ENCODE data around the gene PTPRE.

Gene PTPRE

DNA sequence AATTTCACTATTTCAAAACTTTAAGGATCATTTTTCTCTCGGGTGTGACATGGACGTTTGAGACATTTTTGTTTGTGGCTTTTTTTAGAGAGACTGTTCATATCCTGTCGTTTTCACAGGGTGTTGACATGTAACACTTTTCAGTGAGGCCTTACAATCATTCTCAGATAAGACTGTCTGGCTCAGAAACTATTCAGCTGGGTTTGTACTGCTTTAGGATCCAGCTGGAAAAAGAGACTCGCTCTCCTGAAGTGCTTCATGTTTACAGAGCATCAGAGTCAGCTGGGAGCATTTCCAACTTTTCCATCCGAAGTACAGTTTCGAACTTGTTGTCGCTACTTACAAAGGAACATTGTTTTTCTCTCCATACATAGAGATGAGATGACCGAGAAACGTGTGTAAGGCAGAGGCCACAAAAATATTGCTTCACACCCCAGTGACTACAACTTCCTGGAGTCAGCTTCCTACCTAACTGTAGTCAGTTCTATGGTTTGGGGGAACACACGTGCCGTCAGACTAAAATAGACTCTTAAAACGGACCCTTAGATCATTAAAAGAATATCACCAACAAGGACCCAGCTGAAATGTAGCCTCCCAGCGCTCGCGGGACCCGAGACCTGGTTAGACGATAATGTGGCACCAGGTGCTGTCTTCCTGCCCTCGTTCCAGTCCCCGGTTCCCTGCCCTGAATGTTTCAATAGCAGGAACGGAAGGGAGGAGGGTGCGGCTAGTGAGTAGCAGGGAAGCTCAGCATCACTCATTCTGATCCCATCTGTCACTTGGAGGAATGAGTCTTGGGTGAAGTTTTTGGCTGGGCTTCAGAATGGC lies 141.3 kb downstream of the PTPRE start:
- no peak for TF ChIP-seq SIN3A (IDR thresholded peaks at IDR 0.05; ENCODE audit: borderline replicate concordance, insufficient read depth, low read length)
- TF ChIP-seq FOXP2 (optimal IDR thresholded peaks at IDR 0.05; ENCODE audit: borderline replicate concordance, extremely low read depth, extremely low read length, insufficient read depth), result no peak
- TF ChIP-seq, protein P1, sequence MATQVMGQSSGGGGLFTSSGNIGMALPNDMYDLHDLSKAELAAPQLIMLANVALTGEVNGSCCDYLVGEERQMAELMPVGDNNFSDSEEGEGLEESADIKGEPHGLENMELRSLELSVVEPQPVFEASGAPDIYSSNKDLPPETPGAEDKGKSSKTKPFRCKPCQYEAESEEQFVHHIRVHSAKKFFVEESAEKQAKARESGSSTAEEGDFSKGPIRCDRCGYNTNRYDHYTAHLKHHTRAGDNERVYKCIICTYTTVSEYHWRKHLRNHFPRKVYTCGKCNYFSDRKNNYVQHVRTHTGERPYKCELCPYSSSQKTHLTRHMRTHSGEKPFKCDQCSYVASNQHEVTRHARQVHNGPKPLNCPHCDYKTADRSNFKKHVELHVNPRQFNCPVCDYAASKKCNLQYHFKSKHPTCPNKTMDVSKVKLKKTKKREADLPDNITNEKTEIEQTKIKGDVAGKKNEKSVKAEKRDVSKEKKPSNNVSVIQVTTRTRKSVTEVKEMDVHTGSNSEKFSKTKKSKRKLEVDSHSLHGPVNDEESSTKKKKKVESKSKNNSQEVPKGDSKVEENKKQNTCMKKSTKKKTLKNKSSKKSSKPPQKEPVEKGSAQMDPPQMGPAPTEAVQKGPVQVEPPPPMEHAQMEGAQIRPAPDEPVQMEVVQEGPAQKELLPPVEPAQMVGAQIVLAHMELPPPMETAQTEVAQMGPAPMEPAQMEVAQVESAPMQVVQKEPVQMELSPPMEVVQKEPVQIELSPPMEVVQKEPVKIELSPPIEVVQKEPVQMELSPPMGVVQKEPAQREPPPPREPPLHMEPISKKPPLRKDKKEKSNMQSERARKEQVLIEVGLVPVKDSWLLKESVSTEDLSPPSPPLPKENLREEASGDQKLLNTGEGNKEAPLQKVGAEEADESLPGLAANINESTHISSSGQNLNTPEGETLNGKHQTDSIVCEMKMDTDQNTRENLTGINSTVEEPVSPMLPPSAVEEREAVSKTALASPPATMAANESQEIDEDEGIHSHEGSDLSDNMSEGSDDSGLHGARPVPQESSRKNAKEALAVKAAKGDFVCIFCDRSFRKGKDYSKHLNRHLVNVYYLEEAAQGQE (IDR thresholded peaks at IDR 0.05; ENCODE audit: insufficient read depth in 1 of 2, low read depth in 2 of 2, low read length in 2 of 2), result no peak
- no peak for TF ChIP-seq POLR2AphosphoS5 (IDR thresholded peaks at IDR 0.05; ENCODE audit: low read depth, low read length)
- no peak for TF ChIP-seq TAF1 (IDR thresholded peaks at IDR 0.05; ENCODE audit: borderline replicate concordance, insufficient read depth, low read length)

DNA sequence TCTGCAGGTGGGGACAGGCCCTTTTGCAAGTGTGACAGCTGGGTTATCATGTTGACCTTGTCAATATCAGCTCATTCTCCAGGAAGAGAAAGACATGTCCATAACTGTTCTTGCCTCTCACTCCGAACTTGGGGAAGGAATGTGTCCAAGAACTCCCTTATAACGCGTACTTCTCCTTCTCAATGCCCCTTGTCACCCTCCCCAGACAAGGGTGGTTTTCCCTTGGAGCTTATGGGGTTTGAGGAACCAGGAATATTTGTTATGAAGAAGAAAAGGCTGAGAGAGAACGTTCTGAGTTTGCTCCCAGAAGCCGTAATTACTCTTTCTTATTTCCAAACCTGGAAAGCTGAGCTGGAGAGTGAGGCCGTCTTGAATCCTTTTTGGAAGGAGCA lies 141.9 kb downstream of the PTPRE start:
- TF ChIP-seq SIN3A (IDR thresholded peaks at IDR 0.05; ENCODE audit: borderline replicate concordance, insufficient read depth, low read length), result no peak
- TF ChIP-seq TAF1 (IDR thresholded peaks at IDR 0.05; ENCODE audit: borderline replicate concordance, insufficient read depth, low read length), result no peak
- TF ChIP-seq, protein P1 (IDR thresholded peaks at IDR 0.05; ENCODE audit: insufficient read depth in 1 of 2, low read depth in 2 of 2, low read length in 2 of 2), result no peak
- no peak for TF ChIP-seq FOXP2 (optimal IDR thresholded peaks at IDR 0.05; ENCODE audit: borderline replicate concordance, extremely low read depth, extremely low read length, insufficient read depth)
- TF ChIP-seq POLR2AphosphoS5 (IDR thresholded peaks at IDR 0.05; ENCODE audit: low read depth, low read length), result no peak

DNA sequence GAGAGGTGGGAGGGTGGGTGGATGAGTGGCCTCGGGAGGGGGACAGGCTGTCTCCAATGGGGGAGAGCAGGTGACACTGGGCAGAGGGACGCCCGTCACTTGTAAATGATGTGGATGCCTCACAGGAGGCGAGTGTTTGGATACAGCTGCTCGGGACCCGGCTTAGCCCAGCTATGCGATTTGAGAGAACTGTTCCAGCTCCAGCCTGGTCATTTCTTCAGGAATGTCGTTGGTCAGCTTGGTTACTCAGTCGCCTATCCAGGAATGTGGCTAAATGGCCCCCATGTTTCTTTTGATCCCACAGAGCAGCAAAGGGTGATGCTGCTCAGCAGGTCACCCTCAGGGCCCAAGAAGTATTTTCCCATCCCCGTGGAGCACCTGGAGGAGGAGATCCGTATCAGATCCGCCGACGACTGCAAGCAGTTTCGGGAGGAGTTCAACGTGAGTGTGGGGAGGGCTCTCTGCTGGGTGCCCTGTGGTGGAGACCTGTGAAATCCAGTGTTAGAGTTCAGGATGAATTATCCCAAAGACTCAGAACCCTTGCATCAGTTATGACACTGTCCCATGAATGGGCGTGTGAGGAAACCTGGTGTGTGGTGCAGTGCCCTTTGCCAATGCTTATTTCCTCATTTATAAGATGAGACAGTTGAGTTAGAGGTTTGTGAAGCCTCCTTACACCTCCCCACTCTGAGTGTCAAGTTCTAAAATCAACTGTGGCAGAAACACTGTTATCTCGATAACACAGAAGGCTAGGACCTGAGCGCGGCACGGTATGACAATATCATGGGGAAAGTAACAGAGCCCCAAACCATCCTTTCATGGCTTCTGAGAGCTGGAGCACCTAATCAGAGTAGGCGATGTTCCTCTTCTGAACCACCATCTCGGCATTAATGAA lies 142.6 kb downstream of the PTPRE start:
- TF ChIP-seq FOXP2 (optimal IDR thresholded peaks at IDR 0.05; ENCODE audit: borderline replicate concordance, extremely low read depth, extremely low read length, insufficient read depth), result no peak
- TF ChIP-seq, protein P1 (IDR thresholded peaks at IDR 0.05; ENCODE audit: insufficient read depth in 1 of 2, low read depth in 2 of 2, low read length in 2 of 2), result no peak
- TF ChIP-seq TAF1 (IDR thresholded peaks at IDR 0.05; ENCODE audit: borderline replicate concordance, insufficient read depth, low read length), result no peak
- TF ChIP-seq POLR2AphosphoS5 (IDR thresholded peaks at IDR 0.05; ENCODE audit: low read depth, low read length), result no peak
- no peak for TF ChIP-seq SIN3A (IDR thresholded peaks at IDR 0.05; ENCODE audit: borderline replicate concordance, insufficient read depth, low read length)

DNA sequence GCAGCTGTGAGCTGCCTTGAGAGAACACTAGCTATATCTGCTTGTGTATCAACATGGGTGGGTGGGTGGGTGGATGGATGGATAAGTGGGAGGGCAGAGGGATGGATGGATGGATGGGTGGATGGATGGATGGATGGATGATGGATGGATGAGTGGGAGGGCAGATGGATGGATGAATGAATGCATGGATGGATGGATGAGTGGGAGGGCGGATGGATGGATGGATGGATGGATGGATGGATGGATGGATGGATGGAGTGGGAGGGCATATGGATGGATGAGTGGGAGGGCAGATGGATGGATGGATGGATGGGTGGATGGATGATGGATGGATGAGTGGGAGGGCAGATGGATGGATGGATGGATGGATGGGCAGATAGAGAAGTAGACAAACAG lies 143.2 kb downstream of the PTPRE start:
- no peak for TF ChIP-seq FOXP2 (optimal IDR thresholded peaks at IDR 0.05; ENCODE audit: borderline replicate concordance, extremely low read depth, extremely low read length, insufficient read depth)

DNA sequence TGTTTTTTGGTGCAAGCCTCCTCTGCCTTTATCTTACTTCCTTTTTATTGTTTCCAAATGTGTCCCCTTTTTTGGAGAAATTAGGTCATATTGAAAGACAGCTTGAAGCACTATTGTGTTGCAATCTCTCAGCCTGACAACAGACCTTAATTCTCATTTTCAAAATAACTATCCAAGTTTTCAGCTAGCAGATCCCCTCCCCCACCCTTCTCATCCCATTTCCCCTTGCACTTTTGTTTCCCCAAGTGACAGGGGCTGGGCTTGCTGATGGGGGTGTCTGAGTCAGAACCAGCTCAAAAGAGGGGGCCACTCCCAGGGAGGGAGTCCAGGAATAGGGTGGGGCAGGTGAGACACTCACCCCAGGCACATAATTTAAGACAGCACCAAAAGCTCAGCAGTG lies 144.0 kb downstream of the PTPRE start:
- TF ChIP-seq FOXP2 (optimal IDR thresholded peaks at IDR 0.05; ENCODE audit: borderline replicate concordance, extremely low read depth, extremely low read length, insufficient read depth) (no peak), SIN3A (IDR thresholded peaks at IDR 0.05; ENCODE audit: borderline replicate concordance, insufficient read depth, low read length) (no peak), TAF1 (IDR thresholded peaks at IDR 0.05; ENCODE audit: borderline replicate concordance, insufficient read depth, low read length) (no peak), POLR2AphosphoS5 (IDR thresholded peaks at IDR 0.05; ENCODE audit: low read depth, low read length) (no peak)
- TF ChIP-seq, protein P1 (IDR thresholded peaks at IDR 0.05; ENCODE audit: insufficient read depth in 1 of 2, low read depth in 2 of 2, low read length in 2 of 2), result no peak

Data from PFSK-1 (cell line).